Activated CD4-positive, alpha-beta T cell treated with anti-CD3 and anti-CD28 coated beads, Interleukin-2, amount 50 U/mL, for 4 hours (primary cell): ENCODE measurements around the gene ASXL2.
A peak's percentile ranks its signal among the peaks of the same experiment; 100 is the strongest.
"Not testable (repeated sequence)": the region's sequence is repeated elsewhere in the genome, so short reads cannot be mapped to it uniquely, and the experiment has no call there.

Source experiments
- DNase-seq, 2 experiments: peaks; one replicate each; pipeline ENCODE4 v3.0.0-alpha.2; 2020

ASXL2 gene

GRCh38 chr2:25831746-25832449 lies 46.4 kb downstream of the ASXL2 start:
- DNase-seq = no peak

DNA sequence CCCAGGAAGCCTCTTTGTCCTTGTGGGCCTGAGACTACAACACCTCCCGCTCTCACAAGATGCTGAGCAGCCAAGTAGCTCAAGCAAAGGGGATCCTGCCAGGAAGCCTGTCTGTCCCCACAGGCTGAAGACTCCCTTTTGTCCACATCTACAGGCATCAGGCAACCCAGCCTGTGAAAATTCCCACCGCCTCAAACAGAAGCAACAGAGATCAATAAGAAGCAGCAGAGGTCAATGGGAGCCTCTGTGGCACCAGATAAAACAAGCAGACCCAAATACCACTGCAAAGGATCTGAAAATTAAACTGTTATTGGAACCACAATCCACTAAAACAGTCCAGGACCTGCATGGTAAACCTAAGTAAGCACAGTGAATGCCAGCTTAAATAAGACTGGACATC lies 48.5 kb downstream of the ASXL2 start:
- DNase-seq = no peak

DNA sequence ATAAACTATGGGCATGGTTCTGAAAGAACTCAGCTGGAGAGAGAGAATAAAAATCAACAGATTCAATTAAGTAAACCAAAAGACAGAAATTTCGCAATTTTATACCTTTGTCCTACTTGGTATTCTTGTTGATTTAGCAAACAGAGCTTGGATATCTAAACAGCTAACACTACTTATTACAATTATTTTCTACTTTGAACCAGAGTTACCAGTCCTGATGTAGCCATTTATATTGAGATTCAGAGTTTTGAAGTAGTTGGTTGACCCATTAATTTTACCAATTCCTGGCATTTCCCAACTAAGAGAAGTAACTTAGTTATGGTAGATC lies 48.9 kb downstream of the ASXL2 start:
- DNase-seq = no peak

DNA sequence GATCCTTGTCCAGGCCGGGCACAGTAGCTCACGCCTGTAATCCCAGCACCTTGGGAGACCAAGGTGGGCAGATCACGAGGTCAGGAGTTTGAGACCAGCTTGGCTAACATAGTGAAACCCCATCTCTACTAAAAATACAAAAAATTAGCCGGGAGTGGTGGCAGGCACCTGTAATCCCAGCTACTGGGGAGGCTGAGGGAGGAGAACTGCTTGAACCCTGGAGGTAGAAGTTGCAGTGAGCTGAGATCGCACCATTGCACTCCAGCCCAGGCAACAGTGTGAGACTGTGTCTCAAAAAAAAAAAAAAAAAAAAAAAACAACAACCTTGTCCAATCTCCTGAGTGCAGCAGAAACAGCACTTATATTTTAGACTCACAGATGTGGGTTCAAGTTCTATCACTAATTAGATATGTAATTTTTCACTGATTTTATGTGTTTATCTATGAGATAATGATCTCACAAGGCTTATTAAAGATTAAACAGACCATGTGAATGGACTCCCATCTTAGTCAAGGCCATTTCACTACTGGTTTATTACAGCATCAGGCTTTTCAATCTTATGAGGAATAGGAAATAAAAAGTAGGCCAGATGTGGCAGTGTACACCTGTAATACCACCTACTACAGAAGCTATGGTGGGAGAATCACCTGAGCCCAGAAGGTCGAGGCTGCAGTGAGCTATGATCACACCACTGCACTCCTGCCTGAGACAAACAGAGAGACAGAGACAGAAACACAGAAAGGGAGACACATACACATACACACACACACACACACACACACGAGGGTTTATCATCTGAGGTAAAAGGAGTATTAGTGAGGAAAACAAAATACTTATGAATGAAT lies 49.5 kb downstream of the ASXL2 start:
- DNase-seq = not testable (repeated sequence)

- DNase-seq = peak; percentile 37 to 50
These were observed 53.0 kb downstream of the ASXL2 start for GRCh38 chr2:25825238-25825637.

DNA sequence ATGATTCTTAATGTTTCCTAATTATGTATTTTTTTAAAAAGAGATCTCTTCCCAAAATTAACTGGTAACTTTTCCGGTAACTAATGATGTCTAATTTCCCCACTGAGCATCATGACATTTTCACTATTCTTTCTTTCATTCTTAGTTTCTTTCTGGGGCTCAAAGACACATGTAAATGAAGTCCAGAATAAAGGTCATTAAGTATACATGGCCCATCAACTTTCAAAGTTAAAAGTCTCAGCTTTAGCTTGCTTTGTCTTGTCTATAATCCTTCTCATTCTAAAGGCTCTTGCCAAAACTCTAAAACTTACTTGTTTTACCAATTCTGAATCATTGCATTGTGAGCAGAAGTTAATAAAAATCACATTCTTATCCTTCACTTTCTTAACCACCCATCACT lies 53.6 kb downstream of the ASXL2 start:
- no peak for DNase-seq

GRCh38 chr2:25824216-25824615 lies 54.1 kb downstream of the ASXL2 start:
- DNase-seq = no peak

- DNase-seq = peak; percentile 47 to 53
These were observed 55.8 kb downstream of the ASXL2 start for GRCh38 chr2:25822190-25823117.

GRCh38 chr2:25821225-25822056 lies 56.8 kb downstream of the ASXL2 start:
- no peak for DNase-seq

DNA sequence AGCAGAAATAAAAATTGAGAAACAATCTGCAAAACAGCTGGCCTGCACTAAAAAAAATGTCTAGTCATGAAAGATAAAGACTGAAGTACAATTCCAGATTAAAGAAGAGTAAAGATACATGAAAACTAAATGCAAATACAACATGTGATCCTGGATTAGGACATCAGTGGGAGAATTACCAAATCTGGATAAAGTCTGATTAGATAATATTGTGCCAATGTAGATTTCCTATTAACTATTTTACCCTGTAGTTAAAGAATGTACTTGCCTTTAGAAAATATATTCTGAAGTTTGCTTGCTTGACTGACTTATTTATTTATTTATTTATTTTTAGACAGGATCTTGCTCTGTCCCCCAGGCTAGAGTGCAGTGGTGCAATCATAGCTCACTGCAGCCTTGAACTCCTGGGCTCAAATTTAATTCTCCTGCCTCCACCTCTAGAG lies 58.7 kb downstream of the ASXL2 start:
- no peak for DNase-seq

DNA sequence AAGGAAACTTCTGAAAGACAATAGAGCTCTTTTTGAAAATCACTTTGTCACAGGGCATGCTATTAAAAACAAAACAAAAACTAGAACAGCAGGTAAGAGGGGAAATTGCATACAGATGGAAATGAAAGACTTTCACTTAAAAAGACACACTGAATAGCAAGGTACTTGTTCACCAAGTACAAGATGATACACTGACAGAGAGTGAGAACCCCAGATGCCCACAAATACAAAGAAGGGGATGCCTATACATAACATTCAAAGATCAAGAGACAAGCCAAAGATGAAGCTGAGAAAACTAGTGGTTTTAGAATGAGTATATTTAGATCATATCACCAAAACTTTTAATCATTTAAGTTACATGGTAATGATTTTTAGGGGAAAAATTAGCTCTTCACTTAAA lies 60.7 kb downstream of the ASXL2 start:
- DNase-seq = no peak

DNA sequence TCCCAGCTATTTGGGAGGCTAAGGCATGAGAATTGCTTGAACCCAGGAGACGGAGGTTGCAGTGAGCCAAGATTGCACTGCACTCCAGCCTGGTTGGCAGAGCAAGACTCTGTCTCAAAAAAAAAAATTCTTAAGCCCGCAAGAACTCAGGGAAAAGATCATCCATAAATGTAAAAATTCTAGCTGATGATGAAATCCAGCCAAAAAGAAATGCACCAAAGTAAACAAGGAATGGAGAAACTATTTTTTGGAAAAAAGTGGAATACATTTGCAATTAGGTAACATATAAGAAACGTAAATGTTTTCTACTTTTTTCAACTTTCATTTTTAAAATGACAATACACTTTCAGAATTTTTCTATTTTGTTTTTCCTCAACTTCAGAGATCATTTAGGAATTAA lies 61.3 kb downstream of the ASXL2 start:
- DNase-seq = no peak

DNA sequence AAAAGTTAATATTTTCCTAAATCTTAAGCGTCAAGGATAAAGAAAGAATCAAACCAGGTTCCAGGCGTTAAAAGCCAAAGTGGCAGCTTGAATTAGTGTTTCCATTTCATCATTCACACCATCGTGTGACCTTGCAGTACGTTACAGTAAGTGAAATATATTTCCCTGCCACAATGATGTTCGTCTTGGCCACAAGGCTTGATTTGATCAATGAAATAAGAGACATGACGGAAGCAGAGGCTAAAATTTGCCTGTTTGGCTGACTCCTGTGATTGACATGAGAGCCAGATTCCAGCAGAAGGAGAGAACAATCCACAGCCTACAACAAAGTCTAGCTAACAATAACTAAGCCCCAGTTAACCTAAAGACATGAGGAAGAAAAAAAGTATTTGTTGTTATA lies 62.0 kb downstream of the ASXL2 start:
- no peak for DNase-seq

DNA sequence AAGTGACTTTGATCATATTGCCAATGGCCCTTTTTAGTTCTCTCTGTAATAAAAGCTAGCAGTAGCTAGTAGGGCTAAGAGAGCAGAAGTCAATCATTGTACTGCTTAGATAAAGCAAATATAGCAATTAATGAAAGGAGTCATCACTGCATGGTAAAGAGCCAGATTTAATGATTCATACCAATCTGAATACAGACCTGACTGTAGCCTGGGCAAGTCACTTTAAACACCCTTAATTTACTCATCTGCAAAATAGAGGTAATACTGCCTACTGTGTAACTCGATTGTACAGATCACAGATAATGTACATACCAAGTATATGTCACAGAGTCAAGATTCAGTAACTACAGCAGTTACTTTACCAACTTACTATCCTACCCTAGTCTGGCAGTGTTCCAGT lies 63.6 kb downstream of the ASXL2 start:
- DNase-seq = no peak

DNA sequence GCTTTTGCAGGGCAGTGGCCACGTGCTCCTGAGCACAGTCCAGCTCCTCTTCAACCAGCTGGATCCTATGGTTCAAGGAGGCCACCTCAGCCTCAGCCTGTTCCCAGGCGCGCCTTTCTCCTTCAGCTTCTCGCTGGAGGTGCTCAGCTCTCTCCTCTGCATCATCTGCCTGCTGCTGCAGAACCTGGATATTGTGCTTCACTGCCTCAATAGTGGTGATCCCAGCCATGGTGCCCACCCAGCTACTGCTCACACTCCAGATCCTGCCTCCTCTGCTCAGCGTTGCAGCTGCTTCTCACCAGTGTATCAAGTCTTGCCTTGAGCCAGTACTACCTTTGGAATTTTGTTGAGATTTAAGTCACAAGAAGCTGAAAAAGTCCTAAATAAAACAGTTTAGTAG lies 67.9 kb downstream of the ASXL2 start:
- DNase-seq = no peak

- DNase-seq = no peak
These were observed 68.6 kb downstream of the ASXL2 start for GRCh38 chr2:25809646-25810045.

- DNase-seq = no peak
These were observed 70.3 kb downstream of the ASXL2 start for GRCh38 chr2:25808006-25808383.

GRCh38 chr2:25806941-25807340 lies 71.3 kb downstream of the ASXL2 start:
- DNase-seq = no peak

- DNase-seq = no peak
These were observed 72.3 kb downstream of the ASXL2 start for GRCh38 chr2:25805987-25806386.

DNA sequence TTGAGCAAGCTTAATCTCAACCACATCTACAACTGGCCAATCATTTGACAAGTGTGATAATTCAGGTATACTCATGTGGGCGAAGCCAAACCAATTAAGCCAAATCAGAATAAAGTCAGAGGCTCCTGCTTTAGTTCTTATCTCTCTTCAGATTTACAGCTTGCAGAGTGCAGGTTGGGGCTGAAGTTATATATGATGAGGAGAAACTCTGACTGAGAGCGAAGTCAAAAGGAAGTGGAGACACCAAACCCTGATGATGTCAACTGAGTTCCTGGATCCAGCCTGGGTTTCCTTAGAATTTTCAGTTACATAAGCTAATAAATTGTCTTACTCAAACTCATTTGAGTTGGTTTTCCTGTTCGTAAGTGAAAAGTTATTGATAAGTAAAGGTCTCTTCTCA lies 73.9 kb downstream of the ASXL2 start:
- DNase-seq = no peak

DNA sequence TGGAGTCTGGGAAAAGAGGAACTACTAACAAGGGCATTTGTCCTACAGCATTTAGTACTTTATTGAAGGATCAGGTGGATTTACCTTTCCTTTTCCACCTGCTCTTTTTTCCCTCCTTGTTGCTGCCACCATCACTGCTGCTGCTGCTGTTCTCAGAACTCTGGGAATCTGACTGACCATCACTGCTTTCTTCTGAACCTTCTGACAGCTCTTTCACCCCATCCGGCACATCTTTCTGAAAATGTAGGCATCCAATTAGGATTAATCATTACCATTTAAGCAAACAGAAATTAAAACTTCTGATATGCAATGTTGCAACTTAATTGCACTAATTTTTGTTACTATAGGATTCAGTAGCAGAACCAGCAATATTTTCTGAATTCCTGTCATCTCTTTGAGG lies 79.0 kb downstream of the ASXL2 start:
- DNase-seq = no peak
